Bronchial epithelial cell (primary cell): Measurements from ENCODE around the gene DECR2. TPM values are rescaled to one million over a fixed set of nuclear protein-coding genes. Genes with fewer than 3 reads are reported as not detected.
"Not testable (repeated sequence)": the region's sequence is repeated elsewhere in the genome, so short reads cannot be mapped to it uniquely, and the experiment has no call there.

Experiments used
- DNase-seq: peaks from one replicate; pipeline ENCODE4 v3.0.0-alpha.2; 2010; ENCODE audit warnings: low read depth
- FAIRE-seq: peaks from 2 replicates; lab custom pipeline; 2011; peaks lifted over from hg19 to GRCh38; lab: Jason Lieb, UNC
- H3K27me3 ChIP-seq: 2 replicates; pipeline ENCODE4 v1.5.1; 2011; ENCODE audit warnings: low read length; ENCODE audit not compliant: control insufficient read depth, insufficient read depth
- H3K36me3 ChIP-seq: 2 replicates; pipeline ENCODE4 v1.5.1; 2011; ENCODE audit warnings: low read length; ENCODE audit not compliant: control insufficient read depth, insufficient read depth
- H3K4me3 ChIP-seq: 2 replicates; pipeline ENCODE4 v1.5.1; 2011; ENCODE audit warnings: mild to moderate bottlenecking, low read depth, low read length, control low read depth
- total RNA-seq: library from RNA; depleted of rRNA; stranded (reverse); fragments of >200 nt; gene quantifications from 2 replicates; pipeline ENCODE4 v1.2.1, GENCODE V29; 2014
- TF ChIP-seq, protein P1 (sequence below): IDR thresholded peaks from 2 replicates; pipeline ENCODE4 v1.5.1; 2011; ENCODE audit warnings: mild to moderate bottlenecking, moderate library complexity, low read length, control low read depth, inconsistent platforms; ENCODE audit not compliant: insufficient read depth, severe bottlenecking

Gene DECR2
- total RNA-seq, 1 donor from 2014 or later, result 3.7 TPM

DNA sequence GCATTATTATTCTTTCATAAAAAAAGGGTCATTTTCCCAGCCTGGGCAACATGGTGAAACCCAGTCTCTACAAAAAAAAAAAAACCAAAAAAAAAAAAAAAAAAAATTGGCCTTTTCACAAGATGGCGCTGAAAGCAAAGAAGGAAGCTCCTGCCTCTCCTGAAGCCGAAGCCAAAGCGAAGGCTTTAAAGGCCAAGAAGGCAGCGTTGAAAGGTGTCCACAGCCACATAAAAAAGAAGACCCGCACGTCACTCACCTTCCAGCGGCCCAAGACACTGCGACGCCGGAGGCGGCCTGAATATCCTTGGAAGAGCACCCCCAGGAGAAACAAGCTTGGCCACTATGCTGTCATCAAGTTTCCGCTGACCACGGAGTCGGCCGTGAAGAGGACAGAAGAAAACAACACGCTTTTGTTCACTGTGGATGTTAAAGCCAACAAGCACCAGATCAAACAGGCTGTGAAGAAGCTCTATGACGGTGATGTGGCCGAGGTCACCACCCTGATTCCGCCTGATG, 15.0 kb upstream of the DECR2 start:
- FAIRE-seq (no peak), DNase-seq (no peak)
- Histone ChIP-seq H3K4me3 (no peak overlapping the region), H3K36me3 (no peaks in the 10 kb centered on the region), H3K27me3 (no peaks in the 10 kb centered on the region)
- TF ChIP-seq, protein P1, sequence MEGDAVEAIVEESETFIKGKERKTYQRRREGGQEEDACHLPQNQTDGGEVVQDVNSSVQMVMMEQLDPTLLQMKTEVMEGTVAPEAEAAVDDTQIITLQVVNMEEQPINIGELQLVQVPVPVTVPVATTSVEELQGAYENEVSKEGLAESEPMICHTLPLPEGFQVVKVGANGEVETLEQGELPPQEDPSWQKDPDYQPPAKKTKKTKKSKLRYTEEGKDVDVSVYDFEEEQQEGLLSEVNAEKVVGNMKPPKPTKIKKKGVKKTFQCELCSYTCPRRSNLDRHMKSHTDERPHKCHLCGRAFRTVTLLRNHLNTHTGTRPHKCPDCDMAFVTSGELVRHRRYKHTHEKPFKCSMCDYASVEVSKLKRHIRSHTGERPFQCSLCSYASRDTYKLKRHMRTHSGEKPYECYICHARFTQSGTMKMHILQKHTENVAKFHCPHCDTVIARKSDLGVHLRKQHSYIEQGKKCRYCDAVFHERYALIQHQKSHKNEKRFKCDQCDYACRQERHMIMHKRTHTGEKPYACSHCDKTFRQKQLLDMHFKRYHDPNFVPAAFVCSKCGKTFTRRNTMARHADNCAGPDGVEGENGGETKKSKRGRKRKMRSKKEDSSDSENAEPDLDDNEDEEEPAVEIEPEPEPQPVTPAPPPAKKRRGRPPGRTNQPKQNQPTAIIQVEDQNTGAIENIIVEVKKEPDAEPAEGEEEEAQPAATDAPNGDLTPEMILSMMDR, result no peak

- not testable (repeated sequence) for DNase-seq, H3K27me3 ChIP-seq, H3K36me3 ChIP-seq, H3K4me3 ChIP-seq, FAIRE-seq
Observed at GRCh38 chr16:387761-388666, 13.7 kb upstream of the DECR2 start.

GRCh38 chr16:389352-389751, 12.3 kb upstream of the DECR2 start:
- no peaks in the 10 kb centered on the region for H3K36me3 ChIP-seq
- TF ChIP-seq, protein P1, result no peak
- no peaks in the 10 kb centered on the region for H3K27me3 ChIP-seq
- FAIRE-seq, result no peak
- no peak overlapping the region for H3K4me3 ChIP-seq
- no peak for DNase-seq

DNA sequence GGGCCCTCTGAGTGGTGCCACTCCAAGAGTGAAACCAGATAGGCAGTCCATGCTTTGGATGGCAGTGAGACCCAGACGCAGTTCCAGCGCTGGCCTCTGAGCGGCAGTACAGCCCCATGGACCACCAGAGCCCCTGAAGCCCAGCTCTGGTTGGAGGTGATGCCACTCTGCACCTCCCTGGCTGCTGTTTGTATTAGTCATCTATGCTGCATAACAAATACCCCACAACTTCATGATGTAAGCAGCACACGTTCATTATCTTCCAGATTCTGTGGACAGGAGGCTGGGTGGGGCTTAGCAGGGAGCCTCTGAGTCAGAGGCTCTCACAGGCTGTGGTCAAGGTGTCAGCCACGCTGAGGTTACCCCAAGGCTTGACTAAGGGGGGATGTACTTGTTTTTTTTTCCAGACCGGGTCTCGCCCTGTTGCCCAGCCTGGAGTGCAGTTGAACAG, 9.8 kb upstream of the DECR2 start:
- no peaks in the 10 kb centered on the region for H3K27me3 ChIP-seq
- no peak overlapping the region for H3K4me3 ChIP-seq
- peak; percentile 55 for DNase-seq
- TF ChIP-seq, protein P1, result peak; percentile 69
- no peaks in the 10 kb centered on the region for H3K36me3 ChIP-seq
- FAIRE-seq, result no peak

DNA sequence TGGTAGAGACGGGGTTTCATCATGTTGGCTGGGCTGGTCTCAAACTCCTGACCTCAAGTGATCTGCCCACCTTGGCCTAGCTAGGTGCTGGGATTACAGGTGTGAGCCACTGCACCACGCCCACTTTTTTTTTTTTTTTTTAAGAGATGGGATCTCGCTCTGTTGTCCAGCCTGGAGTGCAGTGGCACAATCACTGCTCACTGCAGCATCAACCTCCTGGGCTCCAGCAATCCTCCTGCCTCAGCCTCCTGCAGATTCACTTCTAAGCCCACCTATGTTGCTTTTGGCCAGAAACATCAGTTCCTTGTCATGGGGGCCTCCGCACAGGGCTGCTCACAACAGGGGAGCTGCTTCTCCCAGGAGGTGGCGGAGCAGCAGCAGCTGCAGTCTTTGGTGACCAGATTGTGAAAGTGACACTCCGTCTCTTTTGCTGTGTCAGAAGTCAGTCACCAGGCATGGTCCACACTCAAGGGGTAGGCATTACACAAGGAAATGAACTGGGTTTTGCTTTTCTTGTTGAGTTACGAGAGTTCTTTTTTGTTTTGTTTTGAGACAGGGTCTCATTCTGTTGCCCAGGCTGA, 9.1 kb upstream of the DECR2 start:
- DNase-seq (no peak), FAIRE-seq (peak; percentile 13)
- Histone ChIP-seq H3K4me3 (no peak overlapping the region), H3K36me3 (no peaks in the 10 kb centered on the region), H3K27me3 (no peaks in the 10 kb centered on the region)
- TF ChIP-seq, protein P1, result no peak

DNA sequence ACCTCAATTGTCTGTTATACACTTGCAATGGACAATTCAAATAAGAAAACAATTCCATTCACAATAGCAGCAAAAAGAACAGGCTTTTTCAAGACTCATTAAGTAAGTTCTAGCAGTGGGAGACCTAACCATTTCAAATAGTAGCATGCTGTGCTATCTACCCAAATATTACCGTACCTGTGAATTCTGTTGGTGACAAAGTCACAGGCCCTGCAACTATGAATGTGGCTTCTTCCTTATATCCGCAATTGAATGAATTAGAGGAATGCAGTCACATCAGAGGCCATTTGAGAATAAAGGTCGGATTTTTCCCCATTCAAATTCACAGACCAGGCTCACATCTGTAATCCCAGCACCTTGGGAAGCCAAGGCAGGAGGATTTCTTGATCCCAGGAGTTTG, 5.5 kb upstream of the DECR2 start:
- TF ChIP-seq, protein P1, result no peak
- Histone ChIP-seq H3K4me3 (no peak overlapping the region), H3K36me3 (peaks cover 4% of the 10 kb centered on the region), H3K27me3 (no peaks in the 10 kb centered on the region)
- FAIRE-seq (no peak), DNase-seq (no peak)
